Measurements from ENCODE around the gene NCBP3.

DNA sequence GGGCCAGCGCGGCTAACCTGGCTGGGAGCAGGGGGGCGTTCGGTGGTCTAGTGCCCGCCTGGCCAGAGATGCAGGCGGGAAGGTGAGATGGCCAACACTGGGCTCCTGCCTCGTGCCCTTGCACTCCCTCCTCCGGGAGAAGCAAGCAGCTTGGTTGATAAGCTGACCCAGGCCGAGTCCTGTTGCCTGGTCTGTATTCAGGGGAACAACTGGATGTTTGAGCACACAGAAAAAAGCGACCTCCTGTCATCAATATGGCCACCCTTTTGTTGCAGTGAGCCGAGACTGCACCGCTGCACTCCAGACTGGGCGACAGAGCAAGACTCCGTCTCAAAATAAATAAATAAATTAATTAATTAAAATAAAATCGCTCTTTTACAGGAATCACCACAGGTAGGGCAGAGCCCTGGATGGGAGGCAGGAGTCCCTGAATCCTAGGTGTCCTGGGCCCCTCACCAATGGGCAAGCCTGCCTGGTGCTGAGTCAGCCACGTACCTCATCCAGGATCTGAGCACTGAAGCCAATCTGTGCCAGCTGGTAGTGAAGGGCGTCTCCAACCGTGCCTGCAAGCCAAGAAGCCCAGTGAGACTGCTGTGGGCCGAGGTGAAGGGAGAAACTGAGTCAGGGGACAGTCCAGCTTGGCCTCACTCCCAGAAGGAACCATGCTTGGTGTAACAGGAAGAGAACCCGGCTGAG, 90.6 kb downstream of the NCBP3 start:
- TF ChIP-seq, protein P1, sequence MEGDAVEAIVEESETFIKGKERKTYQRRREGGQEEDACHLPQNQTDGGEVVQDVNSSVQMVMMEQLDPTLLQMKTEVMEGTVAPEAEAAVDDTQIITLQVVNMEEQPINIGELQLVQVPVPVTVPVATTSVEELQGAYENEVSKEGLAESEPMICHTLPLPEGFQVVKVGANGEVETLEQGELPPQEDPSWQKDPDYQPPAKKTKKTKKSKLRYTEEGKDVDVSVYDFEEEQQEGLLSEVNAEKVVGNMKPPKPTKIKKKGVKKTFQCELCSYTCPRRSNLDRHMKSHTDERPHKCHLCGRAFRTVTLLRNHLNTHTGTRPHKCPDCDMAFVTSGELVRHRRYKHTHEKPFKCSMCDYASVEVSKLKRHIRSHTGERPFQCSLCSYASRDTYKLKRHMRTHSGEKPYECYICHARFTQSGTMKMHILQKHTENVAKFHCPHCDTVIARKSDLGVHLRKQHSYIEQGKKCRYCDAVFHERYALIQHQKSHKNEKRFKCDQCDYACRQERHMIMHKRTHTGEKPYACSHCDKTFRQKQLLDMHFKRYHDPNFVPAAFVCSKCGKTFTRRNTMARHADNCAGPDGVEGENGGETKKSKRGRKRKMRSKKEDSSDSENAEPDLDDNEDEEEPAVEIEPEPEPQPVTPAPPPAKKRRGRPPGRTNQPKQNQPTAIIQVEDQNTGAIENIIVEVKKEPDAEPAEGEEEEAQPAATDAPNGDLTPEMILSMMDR (IDR thresholded peaks at IDR 0.05; ENCODE audit: borderline replicate concordance, extremely low read depth, low read length, poor library complexity, severe bottlenecking): no peak
- TF ChIP-seq EZH2 (IDR thresholded peaks at IDR 0.05; ENCODE audit: borderline replicate concordance, low read depth, low read length, severe bottlenecking): no peak

Measured in DND-41 (cell line).